Mesodermal cell (in vitro differentiated cells): ENCODE measurements around the gene C1orf21.

ENCODE experiments used
- H3K27ac ChIP-seq: 2 replicates; pipeline ENCODE4 v1.7.0; 2013; ENCODE audit warnings: mild to moderate bottlenecking, low read depth, low read length, moderate library complexity; ENCODE audit not compliant: severe bottlenecking
- H3K36me3 ChIP-seq: 2 replicates; pipeline ENCODE4 v1.7.1; 2013; ENCODE audit warnings: mild to moderate bottlenecking, low read length, moderate library complexity; ENCODE audit not compliant: control insufficient read depth, insufficient read depth
- H3K4me1 ChIP-seq: one replicate; pipeline ENCODE4 v1.7.1; 2013; ENCODE audit warnings: mild to moderate bottlenecking, low read length; ENCODE audit not compliant: insufficient read depth, control insufficient read depth, poor library complexity, severe bottlenecking
- H3K4me3 ChIP-seq: 2 replicates; pipeline ENCODE4 v1.7.0; 2013; ENCODE audit warnings: low read length, control low read depth, mild to moderate bottlenecking; ENCODE audit not compliant: insufficient read depth, poor library complexity, severe bottlenecking; ENCODE audit errors: extremely low read depth
- H3K9me3 ChIP-seq: 2 replicates; pipeline ENCODE4 v1.7.1; 2013; ENCODE audit warnings: mild to moderate bottlenecking, low read length, moderate library complexity; ENCODE audit not compliant: control insufficient read depth
- WGBS, 2 experiments: methylation state at CpG; one replicate each; pipeline ENCODE4 v1.1.5; 2013; ENCODE audit warnings: missing lambda C conversion rate in 2 of 2; ENCODE audit not compliant: insufficient coverage in 2 of 2; 5-methylcytosine and 5-hydroxymethylcytosine counted together

C1orf21 gene

DNA sequence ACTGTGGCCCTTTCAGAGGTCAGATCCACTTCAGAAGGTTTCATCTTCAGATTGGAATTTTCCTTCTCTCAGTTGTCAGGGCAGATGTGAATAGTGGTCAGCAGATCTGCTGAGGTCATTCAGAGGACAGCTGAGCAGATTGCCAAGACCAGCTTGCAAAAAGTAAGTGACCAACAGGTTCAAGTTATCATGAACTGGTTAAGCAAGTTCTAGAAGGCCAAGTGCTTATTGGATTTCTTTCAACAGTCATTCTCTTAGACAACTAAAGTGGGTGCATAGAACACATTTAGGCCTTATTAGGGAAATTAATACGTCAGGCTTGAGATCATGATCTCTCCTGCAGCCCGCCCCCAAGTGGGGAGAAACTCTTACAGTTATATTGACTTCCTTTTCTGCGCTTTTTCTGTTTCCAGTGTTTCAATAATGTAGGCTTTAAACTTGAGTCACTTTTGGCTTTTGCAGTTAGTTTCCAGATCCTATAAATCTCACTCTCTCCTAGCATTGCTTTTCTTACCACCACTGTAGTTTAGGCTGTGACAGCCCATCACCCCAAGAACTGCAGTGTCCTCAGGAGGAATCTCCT lies 96.4 kb downstream of the C1orf21 start:
- peaks cover 5% of the 10 kb centered on the region for H3K36me3 ChIP-seq
- peaks cover 18% of the 10 kb centered on the region for H3K4me1 ChIP-seq
- no peaks in the 10 kb centered on the region for H3K9me3 ChIP-seq
- H3K4me3 ChIP-seq, result no peak overlapping the region
- 80 to 100% methylated on average over 1 to 3 of the region's 3 CpGs for WGBS, 2 experiments
- no peak overlapping the region for H3K27ac ChIP-seq

DNA sequence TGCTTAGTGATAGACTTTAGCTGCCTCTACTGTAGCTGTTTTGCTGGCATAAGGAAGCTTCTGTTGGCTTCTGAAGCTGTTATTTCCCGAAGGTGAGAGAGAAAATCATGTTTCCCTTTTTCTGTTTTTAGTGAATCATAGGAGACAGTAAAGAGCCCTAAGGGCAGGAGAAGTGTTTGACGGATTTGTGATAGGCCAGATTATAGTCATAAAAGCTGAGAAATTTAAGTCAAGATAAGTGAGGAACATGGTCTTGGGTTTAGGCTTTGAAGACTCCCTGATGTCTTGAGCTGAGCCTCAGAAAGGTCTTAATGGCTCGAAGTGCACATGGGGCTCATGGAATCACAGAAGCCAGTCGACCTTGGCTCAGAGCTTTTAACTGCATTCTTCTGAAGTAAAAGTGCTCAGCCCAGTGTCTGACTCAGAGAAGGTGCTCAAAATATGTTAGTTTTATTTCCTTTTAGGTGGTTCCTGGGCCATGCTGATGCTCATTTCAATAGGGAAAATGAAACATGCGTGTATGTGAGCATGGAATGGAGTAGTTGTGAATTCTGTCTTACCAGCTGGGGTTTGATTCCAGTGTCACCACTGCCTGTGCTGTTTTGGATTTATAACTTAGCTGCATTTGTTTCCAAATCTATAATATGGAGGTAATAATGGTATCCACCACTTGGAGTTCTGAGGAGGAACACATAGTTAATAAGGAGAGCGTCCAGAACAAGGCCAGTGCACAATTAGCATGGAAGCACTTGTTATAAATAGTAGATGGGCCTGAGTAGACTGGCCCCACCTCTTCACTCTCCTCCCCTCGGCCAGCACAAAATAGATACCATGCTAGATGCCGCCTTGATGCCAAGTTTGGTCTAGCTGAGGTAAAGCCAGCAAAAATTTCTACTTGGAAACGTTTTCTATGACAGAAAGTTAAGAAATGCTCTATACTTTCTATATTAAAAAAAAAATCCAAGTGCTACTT lies 99.2 kb downstream of the C1orf21 start:
- H3K4me3 ChIP-seq, result no peak overlapping the region
- 85 to 92% methylated on average over 4 to 5 of the region's 9 CpGs for WGBS, 2 experiments
- peaks cover 11% of the 10 kb centered on the region for H3K4me1 ChIP-seq
- H3K9me3 ChIP-seq, result no peaks in the 10 kb centered on the region
- no peak overlapping the region for H3K27ac ChIP-seq
- no peaks in the 10 kb centered on the region for H3K36me3 ChIP-seq

DNA sequence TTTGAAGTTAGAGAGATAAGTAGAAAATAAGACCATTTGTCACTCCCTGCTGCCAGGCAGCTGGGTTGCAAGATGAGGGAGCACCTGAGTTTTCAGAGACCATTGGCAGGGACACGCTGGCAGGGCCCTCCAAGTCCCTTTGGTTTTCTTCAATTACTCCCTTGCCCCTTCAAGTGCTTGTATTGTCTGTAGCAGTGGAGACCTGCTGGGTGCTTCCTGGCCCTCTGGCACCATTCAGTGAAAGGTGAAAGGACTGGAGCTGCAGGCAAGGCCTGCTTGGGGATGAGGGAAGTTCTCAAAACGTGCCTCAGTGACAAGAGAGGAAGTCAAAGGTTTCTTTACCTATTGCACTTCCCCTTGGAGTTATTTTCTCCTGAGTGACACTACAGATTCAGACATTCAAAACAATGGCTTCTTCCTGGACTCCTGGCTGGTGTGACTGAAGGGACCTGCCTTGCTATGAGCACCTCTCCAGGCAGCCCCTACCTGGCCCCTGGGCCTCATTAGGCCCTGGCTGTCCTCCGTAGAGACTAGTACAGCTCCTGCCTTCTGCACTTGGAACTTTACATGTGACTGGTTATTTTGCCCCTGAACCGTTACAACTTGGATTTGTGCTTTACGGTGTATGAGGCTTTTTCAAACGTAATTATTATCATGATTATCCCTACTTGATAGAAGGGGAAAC lies 100.1 kb downstream of the C1orf21 start:
- H3K4me3 ChIP-seq, result no peak overlapping the region
- H3K36me3 ChIP-seq, result no peaks in the 10 kb centered on the region
- H3K4me1 ChIP-seq, result peaks cover 7% of the 10 kb centered on the region
- H3K9me3 ChIP-seq, result no peaks in the 10 kb centered on the region
- WGBS, 2 experiments, result 50 to 53% methylated on average over 2 to 3 of the region's 6 CpGs
- no peak overlapping the region for H3K27ac ChIP-seq

- no peaks in the 10 kb centered on the region for H3K9me3 ChIP-seq
- 83 to 93% methylated on average over 2 to 3 of the region's 5 CpGs for WGBS, 2 experiments
- peaks cover 7% of the 10 kb centered on the region for H3K4me1 ChIP-seq
- H3K36me3 ChIP-seq, result no peaks in the 10 kb centered on the region
- H3K27ac ChIP-seq, result no peak overlapping the region
- H3K4me3 ChIP-seq, result no peak overlapping the region
Observed at GRCh38 chr1:184487531-184488193, 100.8 kb downstream of the C1orf21 start.

GRCh38 chr1:184489908-184490307 lies 103.1 kb downstream of the C1orf21 start:
- Histone ChIP-seq H3K9me3 (no peaks in the 10 kb centered on the region), H3K36me3 (no peaks in the 10 kb centered on the region), H3K4me3 (no peak overlapping the region), H3K4me1 (peaks cover 7% of the 10 kb centered on the region), H3K27ac (no peak overlapping the region)
- WGBS, 2 experiments, result 94 to 95% methylated on average over 2 to 3 of the region's 3 CpGs

DNA sequence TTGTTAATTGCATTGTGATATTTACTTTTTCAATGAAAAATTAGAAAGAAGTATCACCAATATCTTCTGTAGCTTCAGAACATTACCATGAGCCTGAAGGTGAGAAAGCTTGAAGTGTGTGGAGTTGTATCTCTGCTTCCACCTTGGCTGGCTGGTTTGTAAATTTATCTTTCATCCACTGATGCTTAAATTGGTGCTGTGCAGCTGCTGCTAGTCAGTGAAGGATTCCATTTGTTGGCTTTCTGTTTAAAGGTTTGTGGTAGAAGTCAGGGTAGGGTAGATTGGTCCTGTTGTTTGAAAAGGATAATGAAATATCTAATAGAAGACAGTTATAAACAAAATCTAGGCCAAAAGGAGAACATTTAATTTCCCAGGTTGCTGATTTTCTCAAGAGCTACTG lies 105.7 kb downstream of the C1orf21 start:
- no peak overlapping the region for H3K27ac ChIP-seq

GRCh38 chr1:184493987-184494388 lies 107.2 kb downstream of the C1orf21 start:
- Histone ChIP-seq H3K36me3 (no peaks in the 10 kb centered on the region), H3K4me1 (peaks cover 5% of the 10 kb centered on the region), H3K9me3 (no peaks in the 10 kb centered on the region), H3K27ac (no peak overlapping the region), H3K4me3 (no peak overlapping the region)
- WGBS, 2 experiments, result 80 to 88% methylated on average over 1 of the region's 1 CpG

More for the DNA sequence above, 105.7 kb downstream of the C1orf21 start:
- Histone ChIP-seq H3K4me3 (no peak overlapping the region), H3K36me3 (no peaks in the 10 kb centered on the region), H3K9me3 (no peaks in the 10 kb centered on the region), H3K4me1 (no peaks in the 10 kb centered on the region)

- Histone ChIP-seq H3K36me3 (no peaks in the 10 kb centered on the region), H3K27ac (no peak overlapping the region), H3K9me3 (no peaks in the 10 kb centered on the region), H3K4me1 (peaks cover 5% of the 10 kb centered on the region), H3K4me3 (no peak overlapping the region)
- 89 to 100% methylated on average over 2 to 3 of the region's 4 CpGs for WGBS, 2 experiments
Observed at GRCh38 chr1:184494929-184495328, 108.1 kb downstream of the C1orf21 start.

- 35 to 51% methylated on average over 3 to 5 of the region's 10 CpGs for WGBS, 2 experiments
- Histone ChIP-seq H3K27ac (no peak overlapping the region), H3K4me1 (peaks cover 5% of the 10 kb centered on the region), H3K9me3 (no peaks in the 10 kb centered on the region), H3K36me3 (no peaks in the 10 kb centered on the region), H3K4me3 (no peak overlapping the region)
Observed at GRCh38 chr1:184497959-184498723, 111.3 kb downstream of the C1orf21 start.

DNA sequence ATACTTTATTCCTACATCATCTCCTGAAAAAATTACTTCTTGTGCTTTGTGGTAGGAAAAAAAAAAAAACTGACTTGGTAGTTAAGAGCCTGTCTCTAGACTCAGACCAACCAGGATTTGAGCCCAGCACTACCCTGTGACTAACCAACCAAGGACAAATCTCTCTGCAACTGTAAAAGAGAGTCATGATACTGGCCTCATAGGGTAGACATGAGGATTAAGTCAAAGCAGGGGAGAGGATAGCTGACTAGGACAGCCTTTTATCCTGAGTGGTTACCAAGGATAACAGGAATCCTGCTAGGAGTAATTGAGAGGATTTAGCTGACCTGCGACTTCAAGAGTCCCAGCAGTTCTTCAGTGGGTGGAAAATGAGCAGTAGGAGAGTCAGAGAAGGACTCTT lies 112.8 kb downstream of the C1orf21 start:
- Histone ChIP-seq H3K9me3 (no peaks in the 10 kb centered on the region), H3K27ac (no peak overlapping the region), H3K36me3 (no peaks in the 10 kb centered on the region), H3K4me1 (peaks cover 8% of the 10 kb centered on the region), H3K4me3 (no peak overlapping the region)
- WGBS, 2 experiments, result 67 to 80% methylated on average over 1 of the region's 1 CpG
